H1 (cell line): ENCODE measurements around the gene MAPRE2. TPM values are rescaled to one million over a fixed set of nuclear protein-coding genes. Genes with fewer than 3 reads are reported as not detected.

Source experiments
- CTCF ChIA-PET: fragments of 300-600 bp; sonication (Branson Sonifier 250); formaldehyde crosslinking; loops from one replicate; lab custom pipeline; 2021; ENCODE audit not compliant: partially characterized antibody; lab: Charles Lee
- POLR2A ChIA-PET: fragments of 300-600 bp; sonication (Branson Sonifier 250); formaldehyde crosslinking; loops from one replicate; lab custom pipeline; 2021; ENCODE audit warnings: inconsistent platforms; ENCODE audit not compliant: partially characterized antibody; lab: Charles Lee
- DNase-seq, 2 experiments: peaks; one replicate each; pipeline versions ENCODE4 v3.0.0 to v3.0.0-alpha.2; 2010 to 2022; ENCODE audit warnings: low spot score in 2 of 2, low read depth in 1 of 2, mixed read lengths in 1 of 2
- FAIRE-seq: peaks from 2 replicates; lab custom pipeline; 2011; peaks lifted over from hg19 to GRCh38; lab: Jason Lieb, UNC
- H2AFZ ChIP-seq: 2 replicates; pipeline ENCODE4 v1.8.1; 2012; ENCODE audit warnings: low read length, inconsistent platforms
- H2AK5ac ChIP-seq: 2 replicates; pipeline ENCODE4 v1.6.1; 2013; ENCODE audit warnings: low read depth, low read length
- H2BK120ac ChIP-seq: replicated peaks from 2 replicates; pipeline ENCODE3; 2013; ENCODE audit warnings: low read depth, low read length, inconsistent platforms
- H2BK12ac ChIP-seq: 2 replicates; pipeline ENCODE4 v1.6.1; 2013; ENCODE audit warnings: low read depth, low read length
- H2BK15ac ChIP-seq: 2 replicates; pipeline ENCODE4 v1.6.1; 2013; ENCODE audit warnings: low read length
- H2BK20ac ChIP-seq: 2 replicates; pipeline ENCODE4 v1.6.1; 2013; ENCODE audit warnings: low read length
- H2BK5ac ChIP-seq: 2 replicates; pipeline ENCODE4 v1.6.1; 2013; ENCODE audit warnings: low read depth, low read length
- H3K14ac ChIP-seq: 2 replicates; pipeline ENCODE4 v1.6.1; 2013; ENCODE audit warnings: inconsistent platforms; ENCODE audit not compliant: insufficient read length
- H3K18ac ChIP-seq: 2 replicates; pipeline ENCODE4 v1.6.1; 2013; ENCODE audit warnings: low read length; ENCODE audit errors: extremely low read depth
- H3K23ac ChIP-seq: 2 replicates; pipeline ENCODE4 v1.6.1; 2013; ENCODE audit warnings: inconsistent platforms; ENCODE audit not compliant: insufficient read length
- H3K23me2 ChIP-seq: 2 replicates; pipeline ENCODE4 v1.6.1; 2013; ENCODE audit warnings: low read depth, low read length
- H3K27ac ChIP-seq: 2 replicates; pipeline ENCODE4 v1.6.1; 2011; ENCODE audit warnings: low read depth, low read length, inconsistent platforms
- H3K27me3 ChIP-seq, 4 experiments: replicated peaks in 1 of 4; 1 replicate in 1 of 4; 2 replicates in 3 of 4; pipeline versions ENCODE4 v1.6.1 to v1.8.1; 2011 to 2013; ENCODE audit warnings: low read length in 3 of 4, mild to moderate bottlenecking in 3 of 4, inconsistent platforms in 2 of 4, mixed read lengths in 2 of 4, moderate library complexity in 1 of 4; ENCODE audit not compliant: control insufficient read depth in 3 of 4, insufficient read depth in 3 of 4; ENCODE audit errors: extremely low read depth in 1 of 4
- H3K36me3 ChIP-seq, 4 experiments: 2 replicates each; pipeline versions ENCODE4 v1.6.1 to v1.8.1; 2011 to 2013; ENCODE audit warnings: mild to moderate bottlenecking in 4 of 4, low read length in 3 of 4, moderate library complexity in 2 of 4, control low read depth in 1 of 4, inconsistent platforms in 1 of 4; ENCODE audit not compliant: insufficient read depth in 4 of 4, control insufficient read depth in 2 of 4
- H3K4ac ChIP-seq: replicated peaks from 2 replicates; pipeline ENCODE3; 2013; ENCODE audit warnings: low read length, low read depth, mixed read lengths, inconsistent platforms; ENCODE audit not compliant: insufficient read length
- H3K4me1 ChIP-seq, 4 experiments: replicated peaks in 1 of 4; 1 replicate in 1 of 4; 2 replicates in 3 of 4; pipeline versions ENCODE4 v1.6.1 to v1.8.1; 2011 to 2013; ENCODE audit warnings: low read length in 3 of 4, inconsistent platforms in 2 of 4, mixed read lengths in 1 of 4; ENCODE audit not compliant: insufficient read depth in 4 of 4, control insufficient read depth in 3 of 4
- H3K4me2 ChIP-seq, 2 experiments: 2 replicates each; pipeline versions ENCODE4 v1.6.1 to v1.8.1; 2011 to 2013; ENCODE audit warnings: low read depth in 2 of 2, low read length in 2 of 2, control low read depth in 1 of 2, inconsistent platforms in 1 of 2, mild to moderate bottlenecking in 1 of 2; ENCODE audit not compliant: insufficient read depth in 1 of 2
- H3K4me3 ChIP-seq, 4 experiments: fragments of 200-600, 300-600 bp in 1 of 4; sonication (generic), shearing (Covaris generic), sonication (Bioruptor Twin) in 1 of 4; 2 replicates each; pipeline versions ENCODE4 v1.5.1 to v1.8.1; 2011 to 2016; ENCODE audit warnings: low read length in 4 of 4, low read depth in 3 of 4, control low read depth in 2 of 4, inconsistent platforms in 2 of 4, mild to moderate bottlenecking in 2 of 4, mixed read lengths in 1 of 4, moderate library complexity in 1 of 4; ENCODE audit not compliant: insufficient read depth in 2 of 4; ENCODE audit errors: extremely low read depth in 1 of 4
- H3K56ac ChIP-seq: replicated peaks from 2 replicates; pipeline ENCODE3; 2013; ENCODE audit warnings: low read depth, mild to moderate bottlenecking, mixed read lengths, low read length, inconsistent platforms; ENCODE audit not compliant: insufficient read length
- H3K79me1 ChIP-seq: 2 replicates; pipeline ENCODE4 v1.6.1; 2013; ENCODE audit warnings: low read depth, low read length, control low read depth
- H3K79me2 ChIP-seq, 2 experiments: 2 replicates each; pipeline versions ENCODE4 v1.6.1 to v1.8.1; 2012 to 2013; ENCODE audit warnings: low read length in 2 of 2, mild to moderate bottlenecking in 2 of 2, inconsistent platforms in 1 of 2; ENCODE audit not compliant: insufficient read depth in 2 of 2, control insufficient read depth in 1 of 2
- H3K9ac ChIP-seq, 4 experiments: replicated peaks in 1 of 4; 1 replicate in 1 of 4; 2 replicates in 3 of 4; pipeline versions ENCODE4 v1.6.1 to v1.8.1; 2011 to 2013; ENCODE audit warnings: low read depth in 3 of 4, low read length in 3 of 4, control low read depth in 2 of 4, mild to moderate bottlenecking in 2 of 4, moderate library complexity in 2 of 4, inconsistent platforms in 1 of 4; ENCODE audit errors: extremely low read depth in 1 of 4
- H3K9me3 ChIP-seq, 2 experiments: 2 replicates each; pipeline versions ENCODE4 v1.6.1 to v1.8.1; 2012 to 2013; ENCODE audit warnings: mild to moderate bottlenecking in 2 of 2, moderate library complexity in 2 of 2, control low read depth in 1 of 2, inconsistent platforms in 1 of 2, low read depth in 1 of 2, low read length in 1 of 2, mixed read lengths in 1 of 2; ENCODE audit not compliant: insufficient read depth in 2 of 2
- H4K20me1 ChIP-seq, 2 experiments: replicated peaks in 1 of 2; 2 replicates each; pipeline versions ENCODE3 to v1.8.1; 2011 to 2013; ENCODE audit warnings: inconsistent platforms in 2 of 2, low read length in 2 of 2, mild to moderate bottlenecking in 1 of 2; ENCODE audit not compliant: insufficient read depth in 2 of 2, control insufficient read depth in 1 of 2
- H4K5ac ChIP-seq: 2 replicates; pipeline ENCODE4 v1.6.1; 2013; ENCODE audit warnings: low read length, low read depth, mixed read lengths, inconsistent platforms; ENCODE audit not compliant: insufficient read length
- H4K8ac ChIP-seq: 2 replicates; pipeline ENCODE4 v1.8.0; 2013; ENCODE audit warnings: mild to moderate bottlenecking, moderate library complexity, low read length, inconsistent platforms; ENCODE audit not compliant: insufficient read depth; ENCODE audit errors: extremely low read depth
- H4K91ac ChIP-seq: replicated peaks from 2 replicates; pipeline ENCODE3; 2013; ENCODE audit warnings: low read length, mixed read lengths, inconsistent platforms; ENCODE audit not compliant: insufficient read length
- CHD1 ChIP-seq: IDR thresholded peaks from 2 replicates; pipeline ENCODE4 v1.6.1; 2012; ENCODE audit warnings: low read depth, low read length, improper control_type of control experiment
- JUN ChIP-seq: IDR thresholded peaks from 2 replicates; pipeline ENCODE4 v1.6.1; 2011; ENCODE audit warnings: low read depth, mild to moderate bottlenecking, improper control_type of control experiment, low read length
- MAX ChIP-seq: IDR thresholded peaks from 2 replicates; pipeline ENCODE4 v1.6.1; 2012; ENCODE audit warnings: inconsistent platforms
- RAD21 ChIP-seq, 2 experiments: IDR thresholded peaks in 1 of 2; conservative IDR thresholded peaks in 1 of 2; 2 replicates each; pipeline ENCODE4 v1.6.1; 2011; ENCODE audit warnings: low read depth in 2 of 2, low read length in 2 of 2, improper control_type of control experiment in 1 of 2, inconsistent platforms in 1 of 2, mild to moderate bottlenecking in 1 of 2, moderate library complexity in 1 of 2
- USF2 ChIP-seq: IDR thresholded peaks from 2 replicates; pipeline ENCODE4 v1.6.1; 2011; ENCODE audit warnings: low read length, improper control_type of control experiment
- ZNF274 ChIP-seq: IDR thresholded peaks from 2 replicates; pipeline ENCODE4 v1.7.0; 2012; ENCODE audit warnings: low read length, borderline replicate concordance; ENCODE audit errors: extremely low read depth
- WGBS, 2 experiments: shearing (Covaris generic) in 1 of 2; methylation state at CpG; one replicate each; pipeline versions ENCODE4 v1.1.6 to v1.1.7; 2013 to 2015; ENCODE audit warnings: low lambda C conversion rate in 2 of 2, mixed read lengths in 2 of 2, inconsistent platforms in 1 of 2, low coverage in 1 of 2, missing lambda C conversion rate in 1 of 2; ENCODE audit not compliant: insufficient replicate concordance in 2 of 2, insufficient coverage in 1 of 2, insufficient read length in 1 of 2; ENCODE audit errors: extremely low coverage in 1 of 2, missing lambda C conversion rate in 1 of 2; 5-methylcytosine and 5-hydroxymethylcytosine counted together
- polyA plus RNA-seq, 7 experiments: library from polyadenylated mRNA; depleted of rRNA in 3 of 7; stranded (reverse) in 5 of 7; unstranded in 2 of 7; fragments of >200 nt in 5 of 7; fragments of 200-250 nt in 2 of 7; gene quantifications; 1 replicate in 5 of 7; 2 replicates in 1 of 7; 4 replicates in 1 of 7; pipeline versions ENCODE4 v1.2.1 to v1.2.3, GENCODE V29; 2011 to 2013; ENCODE audit warnings: missing spikeins in 2 of 7, mixed read lengths in 2 of 7
- total RNA-seq: library from RNA; stranded (reverse); fragmentation: NEBNext Ultra II Directional; extraction: Animal tissue kit (Norgen Biotek cat#: 25700); gene quantifications from 2 replicates; pipeline ENCODE4 v1.2.1, GENCODE V29; 2021

MAPRE2 gene
- total and polyA plus RNA-seq, 2 of the 8 experiments (the other 6 are each of a cell fraction or from before 2014, with no cell fraction given), result 32.6 to 33.1 TPM

DNA sequence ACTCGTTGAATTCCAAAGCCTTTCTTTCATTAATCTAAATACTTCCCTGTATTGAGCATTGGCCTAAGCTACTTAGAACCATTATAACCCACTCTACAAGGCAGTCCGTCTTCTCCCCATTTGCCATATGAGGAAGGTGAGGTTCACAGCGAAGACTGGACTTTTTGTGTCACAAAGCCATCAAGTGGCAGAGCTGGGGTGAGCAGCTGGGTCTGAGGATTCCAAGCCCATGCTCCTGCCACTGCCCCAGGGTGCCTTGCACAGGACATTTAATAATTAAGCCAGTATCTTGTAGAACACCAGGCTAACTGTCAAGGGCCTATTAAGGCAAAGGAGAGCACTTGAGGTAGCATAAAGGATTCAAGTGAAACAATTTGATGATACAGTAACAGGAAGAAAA lies 130.8 kb downstream of the MAPRE2 start:
- no peak overlapping the region for H2AK5ac ChIP-seq
- H3K79me2 ChIP-seq, result no peaks in the 10 kb centered on the region
- H3K27ac ChIP-seq, result no peak overlapping the region
- no peak overlapping the region for H3K4me3 ChIP-seq
- no peak overlapping the region for H4K5ac ChIP-seq
- H2BK5ac ChIP-seq, result no peak overlapping the region
- H2BK20ac ChIP-seq, result no peak overlapping the region
- TF ChIP-seq RAD21 (IDR thresholded peaks at IDR 0.05 in 1 of 2, conservative IDR thresholded peaks at IDR 0.05 in 1 of 2; ENCODE audit: low read depth in 2 of 2, low read length in 2 of 2) (no peak), USF2 (no peak), CHD1 (no peak), MAX (no peak), ZNF274 (no peak), JUN (no peak)
- peaks cover 0 to 3% of the 10 kb centered on the region in 2 experiments; a peak in 2 of 4 replicates for H3K9me3 ChIP-seq
- H3K18ac ChIP-seq, result no peak overlapping the region
- no peak overlapping the region for H2BK15ac ChIP-seq
- no peak overlapping the region for H2BK120ac ChIP-seq
- no peak overlapping the region for H3K4ac ChIP-seq
- FAIRE-seq (no peak), DNase-seq (no peak)
- H3K36me3 ChIP-seq, result no peaks in the 10 kb centered on the region
- no peak overlapping the region for H3K4me2 ChIP-seq
- H3K79me1 ChIP-seq, result no peaks in the 10 kb centered on the region
- H3K56ac ChIP-seq, result no peak overlapping the region
- no peak overlapping the region for H3K14ac ChIP-seq
- H3K27me3 ChIP-seq, result no peaks in the 10 kb centered on the region
- no peak overlapping the region for H2BK12ac ChIP-seq
- POLR2A ChIA-PET, result no interaction called here
- no peak overlapping the region for H3K23ac ChIP-seq
- H4K91ac ChIP-seq, result no peak overlapping the region
- H4K20me1 ChIP-seq, result no peaks in the 10 kb centered on the region
- CTCF ChIA-PET, result interaction anchor here (1.0 to 2.1 kb wide), 4 partner anchors 28 to 166 kb away, joined by 3 to 14 read pairs (median 3); no protein-coding TSS in a partner anchor
- no peak overlapping the region for H4K8ac ChIP-seq
- H2AFZ ChIP-seq, result no peak overlapping the region
- no peak overlapping the region for H3K9ac ChIP-seq
- H3K4me1 ChIP-seq, result peaks cover 0 to 7% (median 0%) of the 10 kb centered on the region in 4 experiments; a peak in 2 of 7 replicates
- no peaks in the 10 kb centered on the region for H3K23me2 ChIP-seq
- WGBS, 2 experiments, result 81% methylated on average over 3 of the region's 3 CpGs; no CpG with 5 or more reads in 1 of the 2 experiments
